VCaP (cell line): ENCODE measurements around the gene NOC2L.

Source experiments
- H3K27ac ChIP-seq: fragments of 450-650 bp; 2 replicates; pipeline ENCODE4 v1.5.1; 2017
- CTCF ChIP-seq: fragments of 450-650 bp; conservative IDR thresholded peaks from 2 replicates; pipeline ENCODE4 v1.5.1; 2017; ENCODE audit warnings: mild to moderate bottlenecking, moderate library complexity

The NOC2L gene

GRCh38 chr1:918843-919242 is 40.2 kb downstream of the NOC2L start:
- TF ChIP-seq CTCF: no peak
- peak overlapping the region; percentile 99 for H3K27ac ChIP-seq

GRCh38 chr1:918353-918752 is 40.7 kb downstream of the NOC2L start:
- H3K27ac ChIP-seq: peak overlapping the region; percentile 99
- TF ChIP-seq CTCF: no peak

- H3K27ac ChIP-seq: peak overlapping the region; percentile 99
- TF ChIP-seq CTCF: no peak
Observed at GRCh38 chr1:917466-918091, 41.5 kb downstream of the NOC2L start.

GRCh38 chr1:917076-917459 is 42.0 kb downstream of the NOC2L start:
- TF ChIP-seq CTCF: no peak
- peak overlapping the region; percentile 99 for H3K27ac ChIP-seq

GRCh38 chr1:916173-917075 is 42.6 kb downstream of the NOC2L start:
- TF ChIP-seq CTCF: no peak
- peak overlapping the region; percentile 99 for H3K27ac ChIP-seq

GRCh38 chr1:915295-916172 is 43.5 kb downstream of the NOC2L start:
- H3K27ac ChIP-seq: peak overlapping the region; percentile 99
- no peak for TF ChIP-seq CTCF

- H3K27ac ChIP-seq: peak overlapping the region; percentile 99
- TF ChIP-seq CTCF: no peak
Observed at GRCh38 chr1:914891-915280, 44.2 kb downstream of the NOC2L start.
